Measurements from ENCODE around the gene CCL14. TPM values are rescaled to one million over a fixed set of nuclear protein-coding genes. Genes with fewer than 3 reads are reported as not detected.

The CCL14 gene
- total and polyA plus RNA-seq, 2 of the 8 experiments (the other 6 are each of a cell fraction or from before 2014, with no cell fraction given) = not detected

DNA sequence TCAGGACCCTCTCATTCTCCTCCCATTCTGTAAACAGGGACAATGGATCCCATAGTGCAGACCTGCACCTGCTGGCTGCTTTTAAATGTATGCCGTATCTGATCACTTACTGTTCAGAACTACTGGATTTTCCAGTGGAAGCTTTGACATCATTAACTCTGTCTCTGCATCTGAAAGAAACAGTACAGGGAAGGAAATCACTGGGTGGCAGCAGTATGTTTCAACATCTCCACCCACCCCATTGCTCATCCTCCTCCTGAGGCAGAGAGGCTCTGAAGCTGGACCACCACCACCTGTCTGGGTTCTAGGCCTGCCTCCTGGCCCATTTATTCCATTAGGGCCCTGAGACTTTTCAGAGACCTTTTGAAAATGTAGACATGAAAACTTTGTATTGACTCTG is 12.2 kb upstream of the CCL14 start:
- no peak for FAIRE-seq
- H3K23ac ChIP-seq (ENCODE audit: insufficient read length) = no peak overlapping the region
- H2BK12ac ChIP-seq (ENCODE audit: low read depth, low read length) = no peak overlapping the region
- H3K14ac ChIP-seq (ENCODE audit: insufficient read length) = no peak overlapping the region
- H3K18ac ChIP-seq (ENCODE audit: extremely low read depth, low read length) = no peak overlapping the region
- no peak overlapping the region for H3K27ac ChIP-seq (ENCODE audit: low read depth, low read length)
- H3K23me2 ChIP-seq (ENCODE audit: low read depth, low read length) = no peaks in the 10 kb centered on the region
- H3K4me1 ChIP-seq (replicated peaks in 1 of 4; ENCODE audit: control insufficient read depth in 3 of 4, insufficient read depth in 4 of 4, low read length in 3 of 4) = 0 out of 7 replicates have a peak, but pooled peaks cover 0 to 2% (median 0%) of the 10 kb centered on the region in 4 experiments
- no peaks in the 10 kb centered on the region for H3K27me3 ChIP-seq (replicated peaks in 1 of 4; ENCODE audit: control insufficient read depth in 3 of 4, extremely low read depth in 1 of 4, insufficient read depth in 3 of 4, low read length in 3 of 4)
- H4K91ac ChIP-seq (replicated peaks; ENCODE audit: insufficient read length, low read length) = no peak overlapping the region
- ChIA-PET CTCF (ENCODE audit: partially characterized antibody) (interaction anchor here (1.3 kb wide), 1 partner anchor 75 kb away, joined by 3 read pairs; no protein-coding TSS in a partner anchor), POLR2A (ENCODE audit: partially characterized antibody) (no interaction called here)
- H2BK5ac ChIP-seq (ENCODE audit: low read depth, low read length) = no peak overlapping the region
- no peaks in the 10 kb centered on the region for H3K36me3 ChIP-seq (ENCODE audit: control insufficient read depth in 2 of 4, insufficient read depth in 4 of 4, low read length in 3 of 4)
- no peak overlapping the region for H4K8ac ChIP-seq (ENCODE audit: extremely low read depth, insufficient read depth, low read length)
- H2BK15ac ChIP-seq (ENCODE audit: low read length) = no peak overlapping the region
- H3K56ac ChIP-seq (replicated peaks; ENCODE audit: insufficient read length, low read depth, low read length) = no peak overlapping the region
- no peak overlapping the region for H2AFZ ChIP-seq (ENCODE audit: low read length)
- TF ChIP-seq, protein P1, sequence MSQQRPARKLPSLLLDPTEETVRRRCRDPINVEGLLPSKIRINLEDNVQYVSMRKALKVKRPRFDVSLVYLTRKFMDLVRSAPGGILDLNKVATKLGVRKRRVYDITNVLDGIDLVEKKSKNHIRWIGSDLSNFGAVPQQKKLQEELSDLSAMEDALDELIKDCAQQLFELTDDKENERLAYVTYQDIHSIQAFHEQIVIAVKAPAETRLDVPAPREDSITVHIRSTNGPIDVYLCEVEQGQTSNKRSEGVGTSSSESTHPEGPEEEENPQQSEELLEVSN (IDR thresholded peaks at IDR 0.05) = no peak
- TF ChIP-seq RBBP5 (IDR thresholded peaks at IDR 0.05; ENCODE audit: borderline replicate concordance, low read depth, low read length) = no peak
- TF ChIP-seq KDM1A (IDR thresholded peaks at IDR 0.05; ENCODE audit: borderline replicate concordance, low read length) = no peak
- TF ChIP-seq RFX5 (IDR thresholded peaks at IDR 0.05; ENCODE audit: borderline replicate concordance, low read depth, low read length) = no peak
- no peak for TF ChIP-seq PHF8 (conservative IDR thresholded peaks at IDR 0.05; ENCODE audit: low read depth, low read length)
- TF ChIP-seq GABPA (IDR thresholded peaks at IDR 0.05; ENCODE audit: borderline replicate concordance, insufficient read depth, low read length) = no peak
- H3K4ac ChIP-seq (replicated peaks; ENCODE audit: insufficient read length, low read depth, low read length) = no peak overlapping the region
- H4K5ac ChIP-seq (ENCODE audit: insufficient read length, low read depth, low read length) = no peak overlapping the region
- WGBS, 2 experiments (ENCODE audit: extremely low coverage in 1 of 2, insufficient coverage in 1 of 2, insufficient read length in 1 of 2, insufficient replicate concordance in 2 of 2, low coverage in 1 of 2, low lambda C conversion rate in 2 of 2, missing lambda C conversion rate in 1 of 2) = 100% methylated on average over 1 of the region's 1 CpG; no CpG with 5 or more reads in 1 of the 2 experiments
- H2BK120ac ChIP-seq (replicated peaks; ENCODE audit: low read depth, low read length) = no peak overlapping the region
- H3K79me2 ChIP-seq (ENCODE audit: control insufficient read depth in 1 of 2, insufficient read depth in 2 of 2, low read length in 2 of 2) = no peaks in the 10 kb centered on the region
- no peak overlapping the region for H3K4me3 ChIP-seq (ENCODE audit: extremely low read depth in 1 of 4, insufficient read depth in 2 of 4, low read depth in 3 of 4, low read length in 4 of 4)
- no peak overlapping the region for H3K4me2 ChIP-seq (ENCODE audit: insufficient read depth in 1 of 2, low read depth in 2 of 2, low read length in 2 of 2)
- no peaks in the 10 kb centered on the region for H3K9me3 ChIP-seq (ENCODE audit: insufficient read depth in 2 of 2, low read depth in 1 of 2, low read length in 1 of 2)
- H4K20me1 ChIP-seq (replicated peaks in 1 of 2; ENCODE audit: control insufficient read depth in 1 of 2, insufficient read depth in 2 of 2, low read length in 2 of 2) = no peaks in the 10 kb centered on the region
- DNase-seq (ENCODE audit: low read depth in 1 of 2, low spot score in 2 of 2) = no peak
- H2AK5ac ChIP-seq (ENCODE audit: low read depth, low read length) = no peak overlapping the region
- no peaks in the 10 kb centered on the region for H3K79me1 ChIP-seq (ENCODE audit: low read depth, low read length)
- H3K9ac ChIP-seq (replicated peaks in 1 of 4; ENCODE audit: extremely low read depth in 1 of 4, low read depth in 3 of 4, low read length in 3 of 4) = no peak overlapping the region
- H2BK20ac ChIP-seq (ENCODE audit: low read length) = no peak overlapping the region
